Breast epithelium (tissue), 4 donors: ENCODE measurements around the gene GALNT7. TPM values are rescaled to one million over a fixed set of nuclear protein-coding genes. Genes with fewer than 3 reads are reported as not detected.

Experiments used
- DNase-seq, 2 donors: peaks; one replicate each; pipeline ENCODE4 v3.0.0-alpha.2; 2019; ENCODE audit warnings: low spot score in 2 of 2
- H3K27ac ChIP-seq, 2 donors: fragments of 200-600 bp; sonication (generic) in 1 of 2; one replicate each; pipeline ENCODE4 v1.5.1; 2016 to 2019; ENCODE audit warnings: mild to moderate bottlenecking in 1 of 2
- H3K27me3 ChIP-seq, 2 donors: fragments of 200-600 bp; sonication (generic) in 1 of 2; one replicate each; pipeline versions ENCODE4 v1.5.1 to v1.6.0; 2017 to 2019; ENCODE audit warnings: control low read depth in 1 of 2, mild to moderate bottlenecking in 1 of 2
- H3K36me3 ChIP-seq: fragments of 200-600 bp; one replicate; pipeline ENCODE4 v1.5.1; 2019
- H3K4me1 ChIP-seq, 2 donors: fragments of 200-600 bp; sonication (generic); one replicate each; pipeline ENCODE4 v1.5.1; 2016 to 2019; ENCODE audit warnings: control low read depth in 1 of 2
- H3K4me3 ChIP-seq, 3 donors: fragments of 200-600 bp; sonication (generic); 1 replicate in 2 of 3; 2 replicates in 1 of 3; pipeline ENCODE4 v1.5.1; 2016 to 2019; ENCODE audit warnings: mild to moderate bottlenecking in 3 of 3, moderate library complexity in 2 of 3
- H3K9me3 ChIP-seq, 2 donors: fragments of 200-600 bp; sonication (generic) in 1 of 2; one replicate each; pipeline ENCODE4 v1.5.1; 2016 to 2019; ENCODE audit warnings: control low read depth in 1 of 2
- POLR2A ChIP-seq: fragments of 450-650 bp; IDR thresholded peaks from one replicate; pipeline ENCODE4 v1.6.1; 2016; ENCODE audit warnings: antibody characterized with exemption, mild to moderate bottlenecking, moderate library complexity
- POLR2AphosphoS5 ChIP-seq, 3 donors: sonication (generic); formaldehyde crosslinking; IDR thresholded peaks; one replicate each; pipeline ENCODE4 v1.6.1; 2017; ENCODE audit warnings: antibody characterized with exemption in 3 of 3
- intact Hi-C: fragments of 100-400 bp; cut with DNase I; formaldehyde crosslinking; loops from one replicate; pipeline ENCODE4 v1.15.1; 2023; ENCODE audit warnings: low total_unique reads
- total RNA-seq, 3 donors: library from RNA; depleted of rRNA; stranded (reverse); fragments of >200 nt; gene quantifications; one replicate each; pipeline ENCODE4 v1.1.0, GENCODE V29; 2016
- TF ChIP-seq, protein P1 (sequence below), 3 donors: fragments of 450-650 bp; IDR thresholded peaks; one replicate each; pipeline ENCODE4 v1.5.1; 2016 to 2017; ENCODE audit warnings: antibody characterized with exemption in 3 of 3, mild to moderate bottlenecking in 3 of 3, moderate library complexity in 3 of 3

Gene GALNT7
- total RNA-seq, 3 donors from 2014 or later = 10.7 to 67.2 (median 52.2) TPM

DNA sequence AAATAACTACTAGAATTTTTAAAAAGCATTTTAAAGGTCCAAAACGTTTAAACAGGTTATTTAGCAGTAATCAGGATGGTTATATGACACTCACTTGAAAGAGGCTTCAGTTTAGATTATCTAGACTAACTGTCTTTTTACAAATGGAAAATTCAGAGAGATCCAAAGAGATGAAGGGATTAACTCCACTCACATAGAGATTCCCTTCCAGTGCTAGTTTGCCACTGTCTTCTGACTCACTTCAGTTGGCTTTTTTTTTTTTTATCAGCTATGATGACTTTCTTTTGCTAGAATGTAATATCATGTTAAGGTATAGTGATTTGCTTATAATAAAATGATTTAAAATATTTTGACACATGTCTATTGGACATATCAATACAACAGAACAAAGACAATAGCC is 43.8 kb downstream of the GALNT7 start:
- TF ChIP-seq POLR2A (no peak), POLR2AphosphoS5 (IDR thresholded peaks at IDR 0.05) (no peak)
- TF ChIP-seq, protein P1, sequence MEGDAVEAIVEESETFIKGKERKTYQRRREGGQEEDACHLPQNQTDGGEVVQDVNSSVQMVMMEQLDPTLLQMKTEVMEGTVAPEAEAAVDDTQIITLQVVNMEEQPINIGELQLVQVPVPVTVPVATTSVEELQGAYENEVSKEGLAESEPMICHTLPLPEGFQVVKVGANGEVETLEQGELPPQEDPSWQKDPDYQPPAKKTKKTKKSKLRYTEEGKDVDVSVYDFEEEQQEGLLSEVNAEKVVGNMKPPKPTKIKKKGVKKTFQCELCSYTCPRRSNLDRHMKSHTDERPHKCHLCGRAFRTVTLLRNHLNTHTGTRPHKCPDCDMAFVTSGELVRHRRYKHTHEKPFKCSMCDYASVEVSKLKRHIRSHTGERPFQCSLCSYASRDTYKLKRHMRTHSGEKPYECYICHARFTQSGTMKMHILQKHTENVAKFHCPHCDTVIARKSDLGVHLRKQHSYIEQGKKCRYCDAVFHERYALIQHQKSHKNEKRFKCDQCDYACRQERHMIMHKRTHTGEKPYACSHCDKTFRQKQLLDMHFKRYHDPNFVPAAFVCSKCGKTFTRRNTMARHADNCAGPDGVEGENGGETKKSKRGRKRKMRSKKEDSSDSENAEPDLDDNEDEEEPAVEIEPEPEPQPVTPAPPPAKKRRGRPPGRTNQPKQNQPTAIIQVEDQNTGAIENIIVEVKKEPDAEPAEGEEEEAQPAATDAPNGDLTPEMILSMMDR (IDR thresholded peaks at IDR 0.05) = no peak
- no peak for DNase-seq
- no peak overlapping the region for H3K4me3 ChIP-seq
- no peaks in the 10 kb centered on the region for H3K36me3 ChIP-seq
- no peak overlapping the region for H3K27ac ChIP-seq
- H3K27me3 ChIP-seq = no peaks in the 10 kb centered on the region
- intact Hi-C loops = no loop called here
- no peaks in the 10 kb centered on the region for H3K9me3 ChIP-seq
- peaks cover 0 to 8% of the 10 kb centered on the region in 2 donors for H3K4me1 ChIP-seq

DNA sequence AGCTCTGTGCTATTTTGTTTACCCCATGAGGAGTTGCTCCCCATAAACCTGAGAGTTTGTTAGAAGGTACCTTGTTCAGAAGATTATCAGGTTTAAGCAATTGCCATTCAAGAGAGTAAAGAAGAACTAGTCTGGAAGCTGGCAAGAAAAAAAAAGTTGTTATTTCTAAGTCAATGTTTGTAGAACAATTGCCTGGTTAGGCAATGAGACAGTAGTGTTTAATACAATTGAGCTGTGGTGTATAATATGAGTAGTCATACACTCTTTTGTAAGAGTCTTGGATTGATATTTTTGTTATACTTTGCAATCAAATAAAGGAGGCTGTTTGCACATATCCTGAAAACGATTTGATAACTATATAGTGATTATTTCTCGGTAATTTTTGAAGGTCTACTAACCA is 44.7 kb downstream of the GALNT7 start:
- no peak overlapping the region for H3K27ac ChIP-seq
- H3K4me3 ChIP-seq = no peak overlapping the region
- peaks cover 0 to 8% of the 10 kb centered on the region in 2 donors for H3K4me1 ChIP-seq
- TF ChIP-seq POLR2AphosphoS5 (IDR thresholded peaks at IDR 0.05) (no peak), POLR2A (no peak)
- TF ChIP-seq, protein P1 (IDR thresholded peaks at IDR 0.05) = no peak
- H3K27me3 ChIP-seq = no peaks in the 10 kb centered on the region
- no peaks in the 10 kb centered on the region for H3K9me3 ChIP-seq
- intact Hi-C loops = no loop called here
- no peaks in the 10 kb centered on the region for H3K36me3 ChIP-seq
- DNase-seq = no peak

DNA sequence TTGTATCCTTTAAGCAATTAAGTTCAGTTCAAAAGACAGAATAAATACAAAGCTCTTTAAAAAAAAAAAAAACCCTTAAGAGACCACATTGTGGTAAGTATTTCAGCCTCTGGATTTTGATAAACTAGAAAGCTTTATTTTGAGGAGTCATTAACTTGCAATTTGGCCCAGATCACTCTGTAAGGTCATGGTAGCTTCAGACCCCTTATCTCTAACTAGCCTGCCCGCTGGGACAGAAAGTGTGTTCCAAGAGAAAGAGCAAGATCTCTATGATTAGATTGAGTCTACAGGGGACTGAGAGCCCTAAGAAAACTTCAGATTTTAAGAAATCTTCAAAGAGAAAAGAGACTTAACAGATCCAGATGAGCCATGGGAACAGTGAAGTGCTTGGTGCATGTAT is 45.6 kb downstream of the GALNT7 start:
- no peaks in the 10 kb centered on the region for H3K9me3 ChIP-seq
- no peaks in the 10 kb centered on the region for H3K36me3 ChIP-seq
- intact Hi-C loops = no loop called here
- H3K27ac ChIP-seq = no peak overlapping the region
- no peaks in the 10 kb centered on the region for H3K27me3 ChIP-seq
- H3K4me1 ChIP-seq = peaks cover 0 to 6% of the 10 kb centered on the region in 2 donors
- H3K4me3 ChIP-seq = no peak overlapping the region
- DNase-seq = no peak
- TF ChIP-seq POLR2A (no peak), POLR2AphosphoS5 (IDR thresholded peaks at IDR 0.05) (no peak)
- TF ChIP-seq, protein P1 (IDR thresholded peaks at IDR 0.05) = no peak

DNA sequence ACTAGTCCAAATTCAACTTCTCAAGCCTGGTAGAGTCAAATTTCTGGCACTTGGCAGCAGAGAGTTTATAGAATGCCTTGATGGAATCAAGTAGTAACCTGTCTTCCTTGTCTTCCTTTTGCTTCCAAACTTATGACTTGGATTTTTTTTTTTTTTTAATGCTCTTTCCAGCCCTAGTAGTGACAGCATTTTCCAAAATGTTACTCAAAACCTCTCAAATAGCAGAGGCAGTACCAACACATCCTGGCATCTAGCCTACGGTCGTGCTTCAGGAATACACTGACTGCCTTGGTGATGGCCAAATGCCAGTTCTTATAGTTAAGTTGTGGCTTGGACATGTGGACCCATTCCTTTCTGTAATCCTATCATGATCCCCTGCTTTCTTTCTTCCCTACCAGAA is 46.0 kb downstream of the GALNT7 start:
- no peaks in the 10 kb centered on the region for H3K9me3 ChIP-seq
- H3K4me3 ChIP-seq = no peak overlapping the region
- no peaks in the 10 kb centered on the region for H3K27me3 ChIP-seq
- H3K4me1 ChIP-seq = peaks cover 0 to 2% of the 10 kb centered on the region in 2 donors
- no peak overlapping the region for H3K27ac ChIP-seq
- peak in 1 of 2 donors; percentile 32 for DNase-seq
- intact Hi-C loops = no loop called here
- TF ChIP-seq POLR2A (no peak), POLR2AphosphoS5 (IDR thresholded peaks at IDR 0.05) (no peak)
- TF ChIP-seq, protein P1 (IDR thresholded peaks at IDR 0.05) = no peak
- no peaks in the 10 kb centered on the region for H3K36me3 ChIP-seq

DNA sequence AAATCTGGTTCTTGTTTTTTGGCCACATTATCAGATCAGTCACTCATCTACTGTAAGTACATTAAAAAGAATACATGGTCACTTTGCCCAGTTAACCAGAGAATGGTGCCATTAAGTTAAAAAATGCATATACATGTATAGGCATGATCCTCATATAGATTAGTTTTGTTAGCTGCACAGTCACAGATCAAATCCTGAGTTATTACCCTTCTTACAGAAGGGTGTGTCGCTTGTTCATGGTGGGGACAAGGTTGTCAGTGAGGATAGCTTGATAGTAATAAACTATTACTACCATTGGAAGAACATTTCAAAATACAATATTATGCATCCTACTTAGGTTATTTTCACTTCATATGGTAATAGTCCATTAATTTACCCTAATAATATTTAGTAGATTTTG is 48.5 kb downstream of the GALNT7 start:
- Histone ChIP-seq H3K27ac (no peak overlapping the region), H3K27me3 (no peaks in the 10 kb centered on the region), H3K9me3 (no peaks in the 10 kb centered on the region), H3K4me3 (no peak overlapping the region), H3K4me1 (no peaks in the 10 kb centered on the region), H3K36me3 (no peaks in the 10 kb centered on the region)
- DNase-seq = no peak
- TF ChIP-seq POLR2A = no peak
- TF ChIP-seq, protein P1 (IDR thresholded peaks at IDR 0.05) = no peak
- intact Hi-C loops = no loop called here
